Large intestine (tissue), 3 donors: ENCODE results near the gene KIAA1191. TPM values are rescaled to one million over a fixed set of nuclear protein-coding genes. Genes with fewer than 3 reads are reported as not detected.
A peak's percentile ranks its signal among the peaks of the same experiment; 100 is the strongest.

Experiments
- DNase-seq, 2 donors: peaks; one replicate each; pipeline versions ENCODE4 v3.0.0 to v3.0.0-alpha.2; 2013
- H3K27ac ChIP-seq: one replicate; pipeline ENCODE4 v1.5.1; 2013; ENCODE audit warnings: low read length
- H3K27me3 ChIP-seq: 2 replicates; pipeline ENCODE4 v1.6.1; 2013; ENCODE audit warnings: low read length; ENCODE audit not compliant: control insufficient read depth, insufficient read depth
- H3K36me3 ChIP-seq: 2 replicates; pipeline ENCODE4 v1.6.1; 2013; ENCODE audit warnings: low read length; ENCODE audit not compliant: control insufficient read depth, insufficient read depth
- H3K4me1 ChIP-seq: one replicate; pipeline ENCODE4 v1.6.1; 2013; ENCODE audit warnings: low read length; ENCODE audit not compliant: control insufficient read depth, insufficient read depth
- H3K4me3 ChIP-seq: one replicate; pipeline ENCODE4 v1.5.1; 2013; ENCODE audit warnings: low read length
- H3K9me3 ChIP-seq: one replicate; pipeline ENCODE4 v1.6.1; 2013; ENCODE audit warnings: mild to moderate bottlenecking, low read depth, low read length, moderate library complexity; ENCODE audit not compliant: control insufficient read depth
- WGBS: methylation state at CpG from one replicate; pipeline ENCODE4 v1.1.5; 2013; ENCODE audit warnings: low lambda C conversion rate; ENCODE audit not compliant: insufficient coverage; 5-methylcytosine and 5-hydroxymethylcytosine counted together
- polyA plus RNA-seq: library from polyadenylated mRNA; unstranded; fragments of 120-200 nt; gene quantifications from one replicate; pipeline ENCODE4 v1.2.1, GENCODE V29; 2013

The KIAA1191 gene
- polyA plus RNA-seq, 1 donor = 116 TPM

- no CpG with 5 or more reads among the region's 5 CpGs for WGBS
- H3K4me1 ChIP-seq = no peaks in the 10 kb centered on the region
- H3K4me3 ChIP-seq = no peak overlapping the region
- no peaks in the 10 kb centered on the region for H3K27me3 ChIP-seq
- no peak for DNase-seq
- H3K36me3 ChIP-seq = peaks cover 85% of the 10 kb centered on the region
- no peaks in the 10 kb centered on the region for H3K9me3 ChIP-seq
- H3K27ac ChIP-seq = no peak overlapping the region
These were observed 9.3 kb downstream of the KIAA1191 start for GRCh38 chr5:176352116-176352878.

DNA sequence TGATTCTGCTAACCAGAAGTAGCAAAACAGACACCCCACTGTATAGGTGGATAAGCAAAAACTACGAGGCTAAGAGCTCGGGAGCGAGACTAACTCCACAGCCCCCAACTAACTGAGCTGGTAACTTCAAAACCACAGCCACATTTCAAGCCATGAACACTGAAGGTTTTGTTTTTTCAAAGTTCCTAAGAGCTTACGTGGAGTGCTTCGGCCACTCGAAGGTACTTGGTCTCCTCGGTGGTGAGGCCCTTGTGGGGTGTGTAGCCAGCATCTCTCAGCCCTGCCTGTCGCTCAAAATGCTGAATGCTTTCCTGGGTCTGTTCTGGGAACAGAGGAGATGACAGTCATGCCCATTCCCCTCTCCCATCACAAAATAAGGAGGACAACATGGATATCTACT lies 11.1 kb downstream of the KIAA1191 start:
- Histone ChIP-seq H3K27ac (no peak overlapping the region), H3K4me1 (no peaks in the 10 kb centered on the region), H3K9me3 (no peaks in the 10 kb centered on the region), H3K36me3 (peaks cover 88% of the 10 kb centered on the region), H3K4me3 (no peak overlapping the region), H3K27me3 (no peaks in the 10 kb centered on the region)
- WGBS = no CpG with 5 or more reads among the region's 8 CpGs
- DNase-seq = no peak

GRCh38 chr5:176342766-176343458 lies 18.7 kb downstream of the KIAA1191 start:
- H3K27ac ChIP-seq = peak overlapping the region; percentile 84
- WGBS = 60% methylated on average over 1 of the region's 2 CpGs
- DNase-seq = no peak
- no peaks in the 10 kb centered on the region for H3K27me3 ChIP-seq
- no peaks in the 10 kb centered on the region for H3K9me3 ChIP-seq
- H3K4me3 ChIP-seq = no peak overlapping the region
- H3K4me1 ChIP-seq = peaks cover 29% of the 10 kb centered on the region
- H3K36me3 ChIP-seq = peaks cover 39% of the 10 kb centered on the region

- Histone ChIP-seq H3K4me3 (no peak overlapping the region), H3K27ac (peak overlapping the region; percentile 84), H3K9me3 (no peaks in the 10 kb centered on the region), H3K4me1 (peaks cover 29% of the 10 kb centered on the region), H3K36me3 (peaks cover 39% of the 10 kb centered on the region), H3K27me3 (no peaks in the 10 kb centered on the region)
- peak; percentile 19 to 71 for DNase-seq
- WGBS = no CpG with 5 or more reads among the region's 1 CpG
These were observed 19.4 kb downstream of the KIAA1191 start for GRCh38 chr5:176342158-176342483.

GRCh38 chr5:176341325-176342157 lies 20.0 kb downstream of the KIAA1191 start:
- peak; percentile 58 to 78 for DNase-seq
- H3K4me1 ChIP-seq = peaks cover 29% of the 10 kb centered on the region
- peaks cover 39% of the 10 kb centered on the region for H3K36me3 ChIP-seq
- WGBS = 43% methylated on average over 1 of the region's 2 CpGs
- no peaks in the 10 kb centered on the region for H3K9me3 ChIP-seq
- peak overlapping the region; percentile 84 for H3K27ac ChIP-seq
- no peak overlapping the region for H3K4me3 ChIP-seq
- no peaks in the 10 kb centered on the region for H3K27me3 ChIP-seq

- DNase-seq = peak in 1 of 2 donors; percentile 60
- H3K9me3 ChIP-seq = no peaks in the 10 kb centered on the region
- no peak overlapping the region for H3K4me3 ChIP-seq
- 0% methylated on average over 2 of the region's 5 CpGs for WGBS
- H3K27me3 ChIP-seq = no peaks in the 10 kb centered on the region
- H3K4me1 ChIP-seq = peaks cover 29% of the 10 kb centered on the region
- peak overlapping the region; percentile 46 for H3K27ac ChIP-seq
- peaks cover 23% of the 10 kb centered on the region for H3K36me3 ChIP-seq
These were observed 22.3 kb downstream of the KIAA1191 start for GRCh38 chr5:176339304-176339703.

GRCh38 chr5:176337913-176338312 lies 23.7 kb downstream of the KIAA1191 start:
- no peak overlapping the region for H3K27ac ChIP-seq
- H3K4me3 ChIP-seq = no peak overlapping the region
- no CpG with 5 or more reads among the region's 1 CpG for WGBS
- DNase-seq = no peak
- H3K9me3 ChIP-seq = peaks cover 4% of the 10 kb centered on the region
- H3K27me3 ChIP-seq = no peaks in the 10 kb centered on the region
- H3K4me1 ChIP-seq = peaks cover 29% of the 10 kb centered on the region
- peaks cover 23% of the 10 kb centered on the region for H3K36me3 ChIP-seq

DNA sequence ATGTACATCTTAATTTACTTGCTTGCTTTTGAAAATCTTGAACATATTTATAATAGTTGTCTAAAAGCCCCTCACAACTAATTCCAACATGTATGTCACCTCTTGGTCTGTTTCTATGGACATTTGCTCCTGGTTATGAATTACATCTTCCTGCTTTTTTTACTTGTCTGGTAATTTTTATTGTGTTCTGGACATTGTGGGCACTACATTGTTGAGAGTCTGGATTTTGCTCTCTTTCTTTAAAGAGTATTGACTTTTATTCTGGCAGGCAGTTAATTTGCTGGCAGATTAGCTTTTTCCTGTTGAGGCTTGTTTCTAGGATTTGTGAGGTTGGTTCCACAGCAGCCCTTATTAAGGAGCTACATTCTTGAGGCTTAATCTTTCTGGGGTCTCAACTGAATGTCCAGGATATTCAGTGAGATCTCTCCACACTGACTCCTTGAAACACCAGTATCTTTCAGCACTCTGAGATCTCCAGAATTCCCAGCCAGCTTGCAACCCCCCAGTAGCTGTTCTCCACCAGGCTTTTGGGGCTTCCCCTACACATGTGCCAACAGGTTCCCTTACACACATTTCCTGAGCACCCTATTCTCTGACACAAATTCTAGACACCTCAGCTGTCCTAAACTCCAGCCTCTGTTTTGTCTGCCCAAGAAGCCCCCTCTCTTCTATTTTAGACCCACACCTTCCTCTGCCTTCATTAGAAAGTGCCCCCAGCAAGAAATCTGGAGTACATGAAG lies 27.4 kb downstream of the KIAA1191 start:
- peaks cover 4% of the 10 kb centered on the region for H3K9me3 ChIP-seq
- peaks cover 17% of the 10 kb centered on the region for H3K36me3 ChIP-seq
- no peak overlapping the region for H3K4me3 ChIP-seq
- DNase-seq = no peak
- H3K4me1 ChIP-seq = no peaks in the 10 kb centered on the region
- H3K27me3 ChIP-seq = no peaks in the 10 kb centered on the region
- no peak overlapping the region for H3K27ac ChIP-seq

DNA sequence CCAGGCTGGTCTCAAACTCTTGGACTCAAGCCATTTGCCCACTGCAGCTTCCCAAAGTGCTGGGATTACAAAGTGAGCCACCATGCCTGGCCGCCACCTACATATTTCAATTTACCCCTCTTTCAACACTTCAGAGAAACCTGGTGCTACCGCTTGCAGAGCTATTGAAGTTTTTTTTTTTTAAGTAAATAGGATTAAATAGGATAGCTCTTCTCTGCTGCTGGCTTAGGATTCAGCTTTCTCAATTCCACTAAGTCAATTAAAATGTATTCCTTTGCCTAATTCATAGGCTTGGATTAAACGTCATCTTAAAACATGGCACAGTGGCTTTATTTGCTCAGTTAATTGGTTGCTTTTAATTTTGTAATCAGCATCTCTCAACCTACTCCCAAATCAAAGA lies 41.0 kb downstream of the KIAA1191 start:
- Histone ChIP-seq H3K4me1 (no peaks in the 10 kb centered on the region), H3K9me3 (no peaks in the 10 kb centered on the region), H3K27me3 (no peaks in the 10 kb centered on the region), H3K27ac (no peak overlapping the region), H3K4me3 (no peak overlapping the region), H3K36me3 (peaks cover 29% of the 10 kb centered on the region)
- no peak for DNase-seq
- no CpG with 5 or more reads among the region's 3 CpGs for WGBS
